Activated T-helper 9 cell treated with anti-CD3 and anti-CD28 coated beads, Interleukin-2, amount 50 U/mL, for 16 hours (primary cell): ENCODE data around the gene MZF1.
"Not testable (repeated sequence)": the region's sequence is repeated elsewhere in the genome, so short reads cannot be mapped to it uniquely, and the experiment has no call there.

Experiments used
- DNase-seq: peaks from one replicate; pipeline ENCODE4 v3.0.0-alpha.2; 2020; ENCODE audit warnings: low read depth

The MZF1 gene

DNA sequence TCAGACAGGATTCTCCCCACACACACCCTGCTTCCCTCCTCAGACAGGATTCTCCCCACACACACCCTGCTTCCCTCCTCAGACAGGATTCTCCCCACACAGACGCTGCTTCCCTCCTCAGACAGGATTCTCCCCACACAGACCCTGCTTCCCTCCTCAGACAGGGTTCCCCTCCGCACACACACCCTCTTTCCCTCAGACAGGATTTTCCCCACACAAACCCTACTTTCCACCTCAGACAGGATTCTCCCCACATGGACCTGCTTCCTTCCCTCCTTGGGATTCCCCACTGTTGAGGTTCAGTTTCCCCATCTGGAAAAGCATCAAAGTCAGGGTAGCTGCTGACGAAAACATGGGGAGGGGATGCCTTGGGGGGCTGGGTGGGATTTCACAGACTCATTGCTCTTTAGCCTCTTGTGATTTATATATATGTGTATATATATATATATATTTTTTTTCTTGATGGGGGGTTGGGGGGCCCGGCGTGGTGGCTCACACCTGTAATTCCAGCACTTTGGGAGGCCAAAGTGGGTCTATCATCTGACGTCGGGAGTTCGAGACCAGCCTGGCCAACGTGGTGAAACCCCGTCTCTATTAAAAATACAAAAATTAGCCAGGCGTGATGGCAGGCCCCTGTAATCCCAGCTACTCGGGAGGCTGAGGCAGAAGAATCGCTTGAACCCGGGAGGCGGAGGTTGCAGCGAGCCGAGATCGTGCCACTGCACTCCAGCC lies 30.3 kb downstream of the MZF1 start:
- DNase-seq = not testable (repeated sequence)

DNA sequence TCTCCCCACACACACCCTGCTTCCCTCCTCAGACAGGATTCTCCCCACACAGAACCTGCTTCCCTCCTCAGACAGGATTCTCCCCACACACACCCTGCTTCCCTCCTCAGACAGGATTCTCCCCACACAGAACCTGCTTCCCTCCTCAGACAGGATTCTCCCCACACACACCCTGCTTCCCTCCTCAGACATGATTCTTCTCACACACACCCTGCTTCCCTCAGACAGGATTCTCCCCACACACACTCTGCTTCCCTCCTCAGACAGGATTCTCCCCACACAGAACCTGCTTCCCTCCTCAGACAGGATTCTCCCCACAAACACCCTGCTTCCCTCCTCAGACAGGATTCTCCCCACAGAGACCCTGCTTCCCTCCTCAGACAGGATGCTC lies 34.0 kb downstream of the MZF1 start:
- DNase-seq = not testable (repeated sequence)

DNA sequence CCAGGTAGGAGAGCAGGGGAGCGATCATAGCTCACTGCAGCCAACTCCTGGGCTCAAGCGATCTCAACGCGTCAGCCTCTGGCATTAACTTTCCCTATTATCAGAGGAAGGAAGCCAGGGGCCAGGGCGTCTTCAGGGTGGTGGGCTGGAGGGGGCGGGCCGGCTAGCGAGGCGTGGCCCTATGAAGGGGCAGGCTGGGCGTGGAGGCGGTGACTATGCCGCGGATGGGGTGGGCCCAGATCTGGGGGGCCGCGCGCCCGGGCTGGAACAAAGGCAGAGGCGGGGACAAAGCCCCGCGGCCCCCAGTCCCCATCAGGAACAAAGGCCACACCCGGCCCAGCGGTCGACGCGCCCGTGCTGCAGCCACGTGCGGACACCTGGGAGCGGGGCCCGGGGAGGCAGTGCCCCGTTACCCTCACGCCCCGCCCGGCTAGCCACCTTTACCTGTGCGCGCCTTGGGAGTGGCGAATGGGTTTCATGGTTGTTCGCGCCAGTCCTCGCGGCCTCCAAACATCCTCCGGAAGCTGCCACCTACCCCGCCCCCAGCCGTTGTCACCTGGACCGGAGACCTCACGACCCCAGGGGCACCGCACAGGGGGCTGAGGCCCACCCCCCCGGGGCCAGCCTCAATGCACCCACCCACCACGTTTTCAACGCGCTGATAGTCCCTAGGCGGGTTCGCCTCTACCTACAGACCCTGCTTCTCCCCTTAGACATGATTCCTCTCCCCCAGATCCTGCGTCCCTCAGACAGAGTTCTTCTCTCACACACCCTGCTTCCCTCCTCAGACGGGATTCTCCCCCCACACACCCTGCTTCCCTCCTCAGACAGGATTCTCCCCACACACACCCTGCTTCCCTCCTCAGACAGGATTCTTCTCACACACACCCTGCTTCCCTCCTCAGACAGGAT lies 34.6 kb downstream of the MZF1 start:
- DNase-seq = no peak

DNA sequence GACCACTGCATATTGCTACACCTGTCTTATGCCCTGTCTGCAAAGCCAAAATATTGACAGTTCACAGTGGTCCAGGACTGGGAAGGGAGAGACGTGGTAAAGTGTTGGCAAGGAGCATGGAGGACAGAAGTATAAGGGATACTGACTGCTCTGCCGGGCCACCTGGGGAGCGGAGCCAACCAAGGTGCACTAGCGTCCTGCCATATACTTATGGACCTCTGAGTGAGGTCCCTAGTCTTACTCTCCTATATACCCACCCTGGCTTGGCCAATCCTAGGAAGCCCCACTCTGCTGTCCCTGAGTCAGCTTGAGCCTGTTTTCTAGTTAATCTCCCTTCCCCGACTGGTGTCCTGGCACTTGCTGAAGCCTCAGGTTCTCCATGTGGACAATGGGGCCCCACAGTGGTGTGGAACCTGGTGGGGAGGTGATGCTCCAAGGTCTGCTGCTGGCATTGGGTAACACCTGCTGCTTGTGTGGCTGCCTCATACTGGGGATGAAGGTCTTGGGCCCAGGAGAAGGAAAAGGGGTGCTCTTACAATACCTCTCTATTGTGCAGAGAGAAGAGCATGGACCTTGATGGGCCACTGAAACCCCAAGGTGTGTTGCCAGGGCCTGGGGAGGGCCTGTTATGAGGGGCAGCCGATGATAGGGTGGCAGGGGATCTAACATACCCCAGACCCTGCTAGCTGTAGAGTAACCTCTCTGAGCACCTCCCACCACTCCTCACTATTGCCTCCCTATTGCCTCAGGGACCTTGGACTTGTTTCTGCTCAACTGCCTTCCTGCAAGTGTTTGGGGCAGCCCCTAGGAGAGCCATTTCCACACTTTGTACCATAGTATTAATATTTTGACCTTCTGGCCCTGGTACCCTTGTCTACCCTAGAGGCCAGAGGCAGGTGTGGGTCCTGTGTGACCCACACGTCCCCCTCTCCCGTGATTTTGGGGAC lies 36.0 kb downstream of the MZF1 start:
- no peak for DNase-seq

DNA sequence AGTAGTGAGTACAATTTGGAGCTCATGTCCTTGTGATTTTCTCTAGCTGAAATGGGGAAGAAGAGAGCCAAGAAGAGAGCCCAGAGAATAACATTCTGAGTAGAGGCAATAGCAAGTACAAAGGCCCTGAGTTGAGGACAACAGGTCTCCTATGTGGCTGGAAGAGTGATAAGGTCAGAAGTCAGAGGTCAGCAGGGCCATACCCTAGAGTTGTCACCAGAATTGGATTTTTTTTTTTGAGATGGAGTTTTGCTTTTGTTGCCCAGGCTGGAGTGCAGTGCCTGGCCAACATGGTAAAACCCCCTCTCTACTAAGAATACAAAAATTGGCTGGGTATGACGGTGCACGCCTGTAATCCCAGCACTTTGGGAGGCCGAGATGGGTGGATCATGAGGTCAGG lies 37.3 kb downstream of the MZF1 start:
- DNase-seq = no peak

DNA sequence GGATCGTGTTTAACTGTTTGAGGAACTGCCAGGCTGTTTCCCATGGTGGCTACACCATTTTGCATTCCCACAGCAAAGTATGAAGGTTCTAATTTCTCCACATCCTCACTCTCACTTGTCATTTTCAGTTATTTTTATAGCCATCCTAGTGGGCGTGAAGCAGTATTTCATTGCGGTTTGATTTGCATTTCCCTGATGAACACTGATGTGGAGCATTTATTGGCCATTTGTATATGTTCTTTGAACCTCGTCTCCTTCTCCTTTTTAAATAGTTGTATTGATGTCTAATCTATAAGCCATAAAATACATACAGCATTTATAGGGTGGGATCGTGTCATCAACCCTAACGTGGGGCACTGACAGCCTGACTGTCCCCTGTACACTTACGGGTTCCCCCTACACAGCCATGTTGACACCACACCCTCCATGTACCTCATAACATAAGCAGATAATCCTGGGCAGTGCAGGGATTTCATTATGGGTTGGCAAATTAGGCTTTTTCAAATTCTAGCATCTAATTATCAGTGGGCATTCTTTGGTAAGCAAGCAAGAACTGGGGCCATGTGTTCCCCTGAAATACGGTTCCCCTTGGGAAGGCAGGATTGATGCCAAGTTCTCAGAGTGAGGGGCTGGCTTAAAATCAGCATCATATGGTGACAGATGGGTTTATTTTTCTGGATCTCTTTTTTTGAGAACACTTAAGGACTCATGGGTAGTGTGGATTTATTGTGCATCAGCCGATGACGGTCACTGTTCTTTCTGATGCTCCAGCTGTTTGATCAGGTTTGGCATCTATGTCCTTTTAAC lies 41.9 kb downstream of the MZF1 start:
- DNase-seq = no peak

DNA sequence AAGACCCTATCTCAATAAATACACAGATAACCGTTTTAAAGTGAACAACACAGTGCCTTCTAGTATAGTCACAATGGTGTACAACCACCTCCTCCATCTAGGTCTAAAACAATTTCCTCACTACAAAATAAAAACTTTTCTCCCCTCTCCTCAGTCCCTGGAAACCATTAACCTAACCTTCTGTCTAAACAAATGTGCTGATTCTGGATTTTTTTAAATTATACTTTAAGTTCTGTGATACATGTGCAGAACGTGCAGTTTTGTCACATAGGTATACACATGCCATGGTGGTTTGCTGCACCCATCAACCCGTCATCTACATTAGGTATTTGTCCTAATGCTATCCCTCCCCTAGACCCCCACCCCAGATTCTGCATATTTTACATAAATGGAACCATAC lies 43.7 kb downstream of the MZF1 start:
- no peak for DNase-seq

DNA sequence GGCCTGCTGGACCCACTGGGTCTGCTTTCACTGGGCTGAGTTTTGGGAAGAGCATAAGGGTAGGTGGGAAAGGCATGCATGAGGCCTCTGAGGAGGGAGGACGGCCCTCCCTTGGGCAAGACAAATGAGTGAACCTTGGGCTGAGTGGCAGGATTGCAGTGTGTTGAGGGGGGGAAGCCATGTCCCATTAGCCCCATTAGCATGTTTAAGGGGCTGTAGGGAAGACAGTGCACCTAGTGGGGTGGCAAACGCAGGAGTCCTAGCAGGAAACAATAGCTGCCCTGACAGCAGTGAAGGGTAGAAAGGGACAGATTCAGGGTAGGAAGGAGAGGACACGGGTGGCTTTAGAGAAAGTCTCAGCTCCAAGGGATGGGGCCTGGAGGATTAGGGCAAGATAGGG lies 50.4 kb downstream of the MZF1 start:
- no peak for DNase-seq

DNA sequence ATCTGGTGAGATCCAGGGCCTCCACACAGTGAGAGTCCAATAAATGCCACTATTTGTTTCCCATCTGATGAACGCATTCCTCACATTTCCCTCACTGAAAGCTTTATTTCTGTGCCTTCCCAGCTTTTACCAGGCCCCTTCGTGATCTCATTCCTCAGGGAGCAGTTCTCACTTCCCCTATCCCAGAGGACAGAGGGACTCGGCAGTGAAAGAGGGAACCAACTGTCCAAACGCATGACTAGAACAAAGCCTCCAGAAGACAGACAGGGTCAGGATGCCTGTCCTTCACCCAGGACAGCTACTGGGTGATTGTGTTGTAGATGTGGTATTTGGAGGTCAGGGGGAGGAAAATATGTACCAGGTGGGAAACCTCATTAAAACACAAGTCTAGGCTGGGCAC lies 51.5 kb downstream of the MZF1 start:
- no peak for DNase-seq

DNA sequence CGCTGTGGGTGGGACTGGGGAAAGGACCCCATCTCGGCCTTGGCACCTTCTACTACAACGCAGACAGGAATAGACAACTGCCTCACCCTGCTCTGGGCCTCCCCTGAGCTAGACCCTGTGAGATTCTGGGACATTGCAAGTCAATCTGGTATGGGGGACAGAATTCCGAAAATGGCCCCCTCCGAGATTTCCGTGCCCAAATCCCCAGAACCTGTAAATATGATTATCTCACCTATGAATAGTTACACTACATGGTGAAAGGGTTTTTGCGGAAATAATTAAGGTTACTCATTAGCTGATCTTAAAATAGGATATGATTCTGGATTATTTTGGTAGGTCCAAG lies 52.9 kb downstream of the MZF1 start:
- DNase-seq = no peak

DNA sequence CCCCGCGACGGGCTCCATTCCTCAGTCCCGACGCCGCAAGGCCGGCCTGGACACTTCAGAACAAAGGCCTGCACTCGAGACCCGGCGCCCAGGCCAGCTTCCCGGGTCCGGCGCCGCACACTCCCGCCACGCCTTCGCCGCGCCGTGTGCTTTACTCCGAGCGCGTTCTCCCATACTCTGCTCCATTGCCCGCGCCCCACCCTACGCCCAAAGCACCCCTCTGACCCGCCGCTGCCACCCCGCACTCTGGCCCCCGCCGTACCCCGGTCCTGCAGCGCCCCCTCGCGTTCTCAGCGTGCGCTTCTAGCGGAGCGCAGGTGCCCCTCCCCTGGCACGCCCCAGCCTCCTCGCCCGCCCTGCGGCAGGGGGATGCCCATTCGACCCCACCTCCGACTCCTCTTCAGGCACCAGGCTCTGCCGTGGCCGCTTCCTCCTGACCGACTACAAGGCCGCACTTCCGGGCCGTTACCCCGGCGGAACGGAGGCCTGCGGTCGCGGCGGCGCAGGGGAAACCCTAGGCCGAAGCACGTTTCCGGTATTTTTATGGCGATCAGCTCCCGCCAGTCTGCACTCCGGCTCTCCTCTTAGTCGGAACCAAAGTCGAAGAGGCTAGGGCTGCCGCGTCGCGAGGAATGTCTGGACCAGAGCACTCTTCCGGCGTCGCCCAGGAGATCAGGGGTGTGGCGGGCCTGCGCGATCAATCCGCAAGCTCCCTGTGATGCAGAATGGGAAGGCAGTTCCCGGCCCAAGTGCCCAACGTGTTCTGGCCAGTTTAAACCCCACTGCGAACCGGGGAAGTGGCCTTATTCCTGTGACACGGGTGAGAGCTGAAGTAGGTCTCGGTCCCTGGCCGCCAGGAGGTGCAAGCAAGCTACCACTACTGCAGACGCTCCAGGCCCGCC lies 53.5 kb downstream of the MZF1 start, which contains the start of gene ZBTB45:
ZBTB45 (minus strand) TSS at position 456 of the 902 bp plus-strand sequence. CDS start 2,137 bp downstream, outside the sequence.
- peak; percentile 80 for DNase-seq

DNA sequence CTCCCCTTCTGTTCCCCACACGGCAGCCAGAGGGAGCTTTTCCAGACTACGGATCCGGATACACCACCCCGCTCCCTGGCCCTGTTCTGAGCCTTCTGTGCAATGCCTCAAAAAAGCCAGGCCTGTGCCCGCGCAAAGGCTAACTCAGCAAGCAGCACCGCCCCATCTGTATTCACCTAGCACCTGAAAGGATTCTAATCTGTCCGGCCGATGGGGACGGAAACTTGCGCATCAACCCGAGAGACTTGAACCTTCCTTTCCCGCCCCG lies 54.1 kb downstream of the MZF1 start:
- DNase-seq = no peak

DNA sequence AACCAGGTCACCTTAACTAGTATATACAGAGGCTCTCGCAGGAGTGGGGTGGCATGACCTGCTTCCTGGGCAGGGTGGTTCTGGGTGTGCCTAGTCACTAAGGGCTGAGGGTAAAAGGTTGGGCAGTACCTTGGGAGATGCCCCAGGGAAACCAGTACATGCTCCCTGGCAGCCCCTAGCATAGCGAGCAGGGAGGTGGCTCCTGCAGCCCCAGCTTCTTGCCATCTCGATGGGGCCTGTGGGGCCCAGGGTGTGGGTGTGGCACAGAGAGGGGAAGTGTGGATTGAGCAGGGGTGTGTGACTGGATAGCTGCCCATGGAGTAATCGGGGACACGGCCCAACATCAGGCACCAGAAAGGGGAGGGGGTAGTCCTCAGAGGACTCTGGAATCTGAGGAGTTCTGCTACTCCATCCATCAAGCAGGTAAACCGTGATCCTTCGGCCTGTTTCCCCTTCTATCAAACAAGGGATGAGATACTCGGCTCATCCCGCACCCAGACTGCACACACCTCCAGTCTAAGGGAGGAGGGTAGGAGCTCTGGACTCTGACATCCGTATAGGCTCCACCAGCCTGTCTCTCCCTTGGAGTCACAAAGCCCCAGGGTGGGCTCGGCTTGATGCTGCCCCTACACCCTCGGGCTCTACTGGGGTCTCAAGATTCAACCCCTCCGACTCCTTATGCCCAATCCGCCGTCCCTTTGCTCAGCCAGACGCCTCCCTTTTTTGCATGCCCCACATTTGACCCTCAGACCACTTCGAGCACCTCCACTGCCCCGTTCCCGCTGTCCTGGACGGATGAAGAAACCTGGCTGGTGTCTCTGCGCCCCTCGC lies 54.7 kb downstream of the MZF1 start:
- DNase-seq = no peak

DNA sequence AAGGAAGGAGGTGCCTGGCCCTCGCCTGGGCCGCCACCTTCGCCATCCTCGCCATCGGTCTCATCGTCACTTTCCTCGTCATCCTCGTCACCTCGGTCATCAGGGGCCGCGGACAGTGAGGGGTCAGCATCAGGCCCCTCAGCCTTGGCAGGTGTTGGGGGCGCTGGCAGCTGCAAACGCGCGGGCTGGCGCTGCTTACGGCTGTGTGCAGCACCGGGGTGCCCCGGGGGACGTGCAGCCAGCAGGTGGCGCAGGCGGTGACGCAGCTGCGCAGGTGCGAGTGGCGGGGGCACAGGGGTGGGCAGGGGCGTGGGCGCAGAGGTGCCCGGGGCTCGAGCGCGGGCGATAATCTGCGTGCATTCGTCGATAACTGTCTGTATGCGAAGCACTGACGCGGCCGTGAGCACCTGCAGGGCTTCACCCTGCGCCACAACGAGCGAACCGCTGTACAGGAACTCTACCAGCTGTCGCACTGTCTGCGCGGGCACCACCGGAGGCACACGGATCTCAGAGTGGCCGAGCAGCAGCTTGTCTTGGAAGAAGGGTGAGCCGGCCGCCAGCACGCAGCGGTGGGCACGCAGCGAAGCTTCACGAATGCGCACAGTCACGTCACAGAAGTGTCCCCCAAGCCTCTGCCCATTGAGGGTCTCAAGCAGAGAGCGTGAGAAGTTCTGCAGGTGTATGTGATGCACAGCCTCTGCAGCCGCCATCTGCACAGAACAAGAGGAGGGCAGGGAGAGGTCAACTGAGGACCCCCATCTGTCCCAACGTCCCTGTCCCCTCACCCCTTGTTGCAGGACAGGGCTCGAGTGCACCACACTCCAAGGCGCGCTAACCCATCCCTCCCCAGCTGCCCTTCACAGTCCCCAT lies 55.9 kb downstream of the MZF1 start:
- DNase-seq = no peak

DNA sequence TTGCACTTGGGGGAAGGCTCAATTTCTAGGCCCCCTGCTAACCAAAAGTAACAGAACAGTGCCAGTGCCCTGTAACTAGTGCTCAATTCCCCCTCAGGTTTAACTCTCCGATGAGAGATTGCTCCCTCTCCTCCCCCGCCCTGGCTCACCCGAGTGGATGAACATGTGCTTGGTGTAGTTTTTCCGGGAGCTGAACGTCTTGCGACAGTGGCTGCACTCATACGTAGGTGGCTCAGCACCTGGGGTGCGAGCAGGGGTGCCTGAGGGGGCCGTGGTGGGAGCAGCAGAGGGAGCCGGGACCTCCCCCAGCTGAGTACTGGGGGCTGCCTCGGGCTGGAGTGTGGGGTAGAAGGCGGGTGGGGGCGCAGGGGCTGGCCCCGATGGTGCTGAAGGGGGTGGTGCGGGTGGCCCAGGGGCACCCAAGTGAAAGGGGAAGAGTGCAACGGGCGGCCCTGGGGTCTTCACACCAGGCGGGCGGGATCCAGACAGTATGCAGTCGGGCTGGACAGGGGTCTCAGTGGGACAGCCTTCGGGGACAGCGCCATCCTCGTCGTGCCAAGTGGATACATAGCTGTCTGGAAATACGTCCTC lies 56.8 kb downstream of the MZF1 start:
- no peak for DNase-seq

DNA sequence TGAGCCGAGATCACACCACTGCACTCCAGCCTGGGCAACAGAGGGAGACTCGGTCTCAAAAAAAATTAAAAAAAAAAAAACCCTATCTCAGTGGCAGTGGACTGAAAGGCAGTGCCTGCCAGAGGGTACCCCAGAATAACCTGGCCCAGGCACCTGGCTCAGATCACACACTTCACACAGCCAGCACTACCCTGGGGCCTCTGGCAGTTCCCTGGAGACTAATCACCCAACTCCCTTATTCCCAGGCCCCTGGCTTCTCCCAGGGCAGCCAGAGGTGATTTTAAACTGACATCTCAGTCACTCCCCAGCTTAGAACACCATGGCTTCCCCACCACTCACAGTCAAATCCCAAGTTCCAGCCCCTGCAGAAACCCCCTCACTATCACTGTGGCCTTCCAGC lies 57.9 kb downstream of the MZF1 start:
- DNase-seq = no peak

DNA sequence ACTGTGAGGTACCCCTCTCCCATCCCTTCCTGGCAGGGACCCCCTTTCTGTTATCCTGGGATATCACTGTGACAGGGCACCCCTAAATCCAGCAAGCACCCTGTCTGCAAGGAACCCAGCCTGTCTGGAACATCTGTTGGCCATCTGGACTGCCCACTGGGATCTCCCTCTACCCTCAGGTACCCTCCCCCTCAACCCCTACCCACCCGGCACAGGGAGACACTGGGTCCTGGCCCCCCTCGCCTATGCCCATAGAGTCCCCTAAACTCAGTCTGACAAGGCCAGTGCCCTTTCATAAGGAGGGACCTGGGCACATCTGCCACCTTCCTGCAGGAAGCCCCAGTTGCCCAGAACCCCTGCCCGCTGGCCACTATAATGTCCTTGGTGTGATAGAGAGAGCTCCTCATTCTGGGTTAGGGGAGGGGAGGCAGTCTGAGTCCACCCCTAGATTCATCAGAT lies 58.5 kb downstream of the MZF1 start:
- no peak for DNase-seq
